GM12878 (cell line): Measurements from ENCODE around the gene IFI44L. TPM values are rescaled to one million over a fixed set of nuclear protein-coding genes. Genes with fewer than 3 reads are reported as not detected.

ENCODE experiments used
- ASH2L ChIP-seq: fragments of 300-600, 200-600 bp; sonication (generic); IDR thresholded peaks from 2 replicates; pipeline ENCODE4 v1.6.1; 2017; ENCODE audit warnings: low read depth, mild to moderate bottlenecking, borderline replicate concordance
- CREB1 ChIP-seq: IDR thresholded peaks from 2 replicates; pipeline ENCODE4 v1.6.1; 2012; ENCODE audit warnings: low read depth, mild to moderate bottlenecking, inconsistent platforms
- CREM ChIP-seq: IDR thresholded peaks from 2 replicates; pipeline ENCODE4 v1.6.1; 2014; ENCODE audit warnings: antibody characterized with exemption, low read depth
- EED ChIP-seq: sonication (generic); IDR thresholded peaks from 2 replicates; pipeline ENCODE4 v1.6.1; 2016; ENCODE audit warnings: antibody characterized with exemption, low read depth
- EZH2 ChIP-seq: IDR thresholded peaks from 2 replicates; pipeline ENCODE4 v1.6.1; 2012; ENCODE audit warnings: low read depth, mild to moderate bottlenecking, control low read depth, inconsistent platforms, low read length, borderline replicate concordance; ENCODE audit not compliant: control insufficient read depth
- IKZF1 ChIP-seq: fragments of 450-650 bp; conservative IDR thresholded peaks from 2 replicates; pipeline ENCODE4 v1.6.1; 2017; ENCODE audit warnings: antibody characterized with exemption, mild to moderate bottlenecking
- IRF4 ChIP-seq: IDR thresholded peaks from 2 replicates; pipeline ENCODE4 v1.6.1; 2011; ENCODE audit warnings: low read depth, low read length
- JUND ChIP-seq: IDR thresholded peaks from 2 replicates; pipeline ENCODE4 v1.6.1; 2012; ENCODE audit warnings: low read depth, mild to moderate bottlenecking, low read length, improper control_type of control experiment, moderate library complexity
- KDM1A ChIP-seq: fragments of 200-600 bp; sonication (generic); IDR thresholded peaks from 2 replicates; pipeline ENCODE4 v1.6.1; 2016; ENCODE audit warnings: borderline replicate concordance
- KLF5 ChIP-seq: fragments of 450-650 bp; IDR thresholded peaks from 2 replicates; pipeline ENCODE4 v1.6.1; 2014; ENCODE audit warnings: mild to moderate bottlenecking; ENCODE audit not compliant: partially characterized antibody
- NFIC ChIP-seq: IDR thresholded peaks from 2 replicates; pipeline ENCODE4 v1.6.1; 2012; ENCODE audit warnings: low read depth, mild to moderate bottlenecking, inconsistent platforms, low read length, moderate library complexity
- PAX5 ChIP-seq: IDR thresholded peaks from 2 replicates; pipeline ENCODE4 v1.6.1; 2011; ENCODE audit warnings: low read depth, low read length, borderline replicate concordance
- RUNX3 ChIP-seq: IDR thresholded peaks from 2 replicates; pipeline ENCODE4 v1.6.1; 2012; ENCODE audit warnings: low read length, inconsistent platforms
- SPI1 ChIP-seq: IDR thresholded peaks from 2 replicates; pipeline ENCODE4 v1.6.1; 2011; ENCODE audit warnings: low read depth, mild to moderate bottlenecking, low read length, moderate library complexity, borderline replicate concordance; ENCODE audit not compliant: insufficient read depth
- SREBF2 ChIP-seq: IDR thresholded peaks from 2 replicates; pipeline ENCODE4 v1.6.1; 2012; ENCODE audit warnings: mild to moderate bottlenecking, low read length
- polyA plus RNA-seq, 11 experiments: library from polyadenylated mRNA; depleted of rRNA in 4 of 11; unstranded in 6 of 11; stranded (reverse) in 5 of 11; fragments of >200 nt; fragmentation: Nextera tagmentation in 4 of 11; fragmentation: Illumina TruSeq in 1 of 11; extraction: Ambion mirVana in 4 of 11; extraction: Trizol in 1 of 11; gene quantifications; 1 replicate in 1 of 11; 2 replicates in 10 of 11; pipeline versions ENCODE4 v1.2.1 to v1.2.3, GENCODE V29; 2011 to 2016; ENCODE audit warnings: inconsistent platforms in 2 of 11, missing spikeins in 2 of 11, low read depth in 1 of 11
- total RNA-seq, 4 experiments: library from RNA; depleted of rRNA in 3 of 4; stranded (reverse); fragments of >200 nt in 3 of 4; fragmentation: Illumina TruSeq in 1 of 4; extraction: Trizol in 1 of 4; gene quantifications; 2 replicates each; pipeline versions ENCODE4 v1.2.1 to v1.2.3, GENCODE V29; 2013 to 2021
- TF ChIP-seq, protein P1 (sequence below): fragments of 450-650 bp; IDR thresholded peaks from 2 replicates; pipeline ENCODE4 v1.6.1; 2017; ENCODE audit warnings: mild to moderate bottlenecking
- TF ChIP-seq, protein P2 (sequence below): fragments of 450-650 bp; IDR thresholded peaks from 2 replicates; pipeline ENCODE4 v1.6.1; 2018; ENCODE audit warnings: borderline replicate concordance, mild to moderate bottlenecking; ENCODE audit not compliant: partially characterized antibody
- TF ChIP-seq, protein P3 (sequence below): IDR thresholded peaks from 2 replicates; pipeline ENCODE4 v1.6.1; 2012; ENCODE audit warnings: low read length, inconsistent platforms
- TF ChIP-seq, protein P4 (sequence below): fragments of 450-650 bp; IDR thresholded peaks from 2 replicates; pipeline ENCODE4 v1.6.1; 2016; ENCODE audit warnings: mild to moderate bottlenecking, moderate library complexity, borderline replicate concordance
- TF ChIP-seq, protein P5 (sequence below): fragments of 450-650 bp; conservative IDR thresholded peaks from 2 replicates; pipeline ENCODE4 v1.6.1; 2017; ENCODE audit warnings: mild to moderate bottlenecking, moderate library complexity

IFI44L gene
- total and polyA plus RNA-seq, 10 of the 15 experiments (the other 5 are each of a cell fraction or from before 2014, with no cell fraction given) = 58.0 to 371 (median 173) TPM

DNA sequence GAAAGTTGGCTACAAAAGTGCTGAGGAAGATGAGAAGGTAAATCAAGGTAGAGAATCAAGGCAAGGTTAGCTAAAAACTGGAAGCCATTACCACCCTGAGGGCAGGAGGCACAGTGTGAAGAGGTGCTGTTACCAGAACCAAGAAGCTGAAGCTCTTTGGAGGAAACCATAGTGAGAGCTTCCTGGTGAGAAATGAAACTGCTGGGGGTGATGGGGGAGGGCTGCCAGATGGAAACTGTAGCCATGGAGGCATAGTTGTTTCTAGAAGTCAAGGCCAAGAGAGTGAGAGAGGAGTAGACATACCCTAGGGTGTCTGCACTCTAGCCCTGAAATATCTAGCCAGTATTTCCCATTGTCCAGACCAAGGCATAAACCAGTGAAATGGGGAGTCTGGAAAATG is 58.1 kb downstream of the IFI44L start (continued):
- TF ChIP-seq SPI1 (no peak), NFIC (peak; percentile 19; the same call in 1 of the 2 replicates), SREBF2 (no peak), JUND (no peak), PAX5 (no peak), ASH2L (no peak), CREM (no peak), IKZF1 (0 out of 2 replicates have a peak, but pooled peaks have one; percentile 15), RUNX3 (no peak), KDM1A (no peak), IRF4 (0 out of 2 replicates have a peak, but pooled peaks have one; percentile 30), EED (no peak), CREB1 (no peak), KLF5 (no peak), EZH2 (no peak)
- TF ChIP-seq, protein P1, sequence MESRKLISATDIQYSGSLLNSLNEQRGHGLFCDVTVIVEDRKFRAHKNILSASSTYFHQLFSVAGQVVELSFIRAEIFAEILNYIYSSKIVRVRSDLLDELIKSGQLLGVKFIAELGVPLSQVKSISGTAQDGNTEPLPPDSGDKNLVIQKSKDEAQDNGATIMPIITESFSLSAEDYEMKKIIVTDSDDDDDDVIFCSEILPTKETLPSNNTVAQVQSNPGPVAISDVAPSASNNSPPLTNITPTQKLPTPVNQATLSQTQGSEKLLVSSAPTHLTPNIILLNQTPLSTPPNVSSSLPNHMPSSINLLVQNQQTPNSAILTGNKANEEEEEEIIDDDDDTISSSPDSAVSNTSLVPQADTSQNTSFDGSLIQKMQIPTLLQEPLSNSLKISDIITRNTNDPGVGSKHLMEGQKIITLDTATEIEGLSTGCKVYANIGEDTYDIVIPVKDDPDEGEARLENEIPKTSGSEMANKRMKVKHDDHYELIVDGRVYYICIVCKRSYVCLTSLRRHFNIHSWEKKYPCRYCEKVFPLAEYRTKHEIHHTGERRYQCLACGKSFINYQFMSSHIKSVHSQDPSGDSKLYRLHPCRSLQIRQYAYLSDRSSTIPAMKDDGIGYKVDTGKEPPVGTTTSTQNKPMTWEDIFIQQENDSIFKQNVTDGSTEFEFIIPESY = no peak
- TF ChIP-seq, protein P2, sequence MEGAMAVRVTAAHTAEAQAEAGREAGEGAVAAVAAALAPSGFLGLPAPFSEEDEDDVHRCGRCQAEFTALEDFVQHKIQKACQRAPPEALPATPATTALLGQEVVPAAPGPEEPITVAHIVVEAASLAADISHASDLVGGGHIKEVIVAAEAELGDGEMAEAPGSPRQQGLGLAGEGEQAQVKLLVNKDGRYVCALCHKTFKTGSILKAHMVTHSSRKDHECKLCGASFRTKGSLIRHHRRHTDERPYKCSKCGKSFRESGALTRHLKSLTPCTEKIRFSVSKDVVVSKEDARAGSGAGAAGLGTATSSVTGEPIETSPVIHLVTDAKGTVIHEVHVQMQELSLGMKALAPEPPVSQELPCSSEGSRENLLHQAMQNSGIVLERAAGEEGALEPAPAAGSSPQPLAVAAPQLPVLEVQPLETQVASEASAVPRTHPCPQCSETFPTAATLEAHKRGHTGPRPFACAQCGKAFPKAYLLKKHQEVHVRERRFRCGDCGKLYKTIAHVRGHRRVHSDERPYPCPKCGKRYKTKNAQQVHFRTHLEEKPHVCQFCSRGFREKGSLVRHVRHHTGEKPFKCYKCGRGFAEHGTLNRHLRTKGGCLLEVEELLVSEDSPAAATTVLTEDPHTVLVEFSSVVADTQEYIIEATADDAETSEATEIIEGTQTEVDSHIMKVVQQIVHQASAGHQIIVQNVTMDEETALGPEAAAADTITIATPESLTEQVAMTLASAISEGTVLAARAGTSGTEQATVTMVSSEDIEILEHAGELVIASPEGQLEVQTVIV = no peak
- TF ChIP-seq, protein P3, sequence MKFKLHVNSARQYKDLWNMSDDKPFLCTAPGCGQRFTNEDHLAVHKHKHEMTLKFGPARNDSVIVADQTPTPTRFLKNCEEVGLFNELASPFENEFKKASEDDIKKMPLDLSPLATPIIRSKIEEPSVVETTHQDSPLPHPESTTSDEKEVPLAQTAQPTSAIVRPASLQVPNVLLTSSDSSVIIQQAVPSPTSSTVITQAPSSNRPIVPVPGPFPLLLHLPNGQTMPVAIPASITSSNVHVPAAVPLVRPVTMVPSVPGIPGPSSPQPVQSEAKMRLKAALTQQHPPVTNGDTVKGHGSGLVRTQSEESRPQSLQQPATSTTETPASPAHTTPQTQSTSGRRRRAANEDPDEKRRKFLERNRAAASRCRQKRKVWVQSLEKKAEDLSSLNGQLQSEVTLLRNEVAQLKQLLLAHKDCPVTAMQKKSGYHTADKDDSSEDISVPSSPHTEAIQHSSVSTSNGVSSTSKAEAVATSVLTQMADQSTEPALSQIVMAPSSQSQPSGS = no peak
- TF ChIP-seq, protein P4, sequence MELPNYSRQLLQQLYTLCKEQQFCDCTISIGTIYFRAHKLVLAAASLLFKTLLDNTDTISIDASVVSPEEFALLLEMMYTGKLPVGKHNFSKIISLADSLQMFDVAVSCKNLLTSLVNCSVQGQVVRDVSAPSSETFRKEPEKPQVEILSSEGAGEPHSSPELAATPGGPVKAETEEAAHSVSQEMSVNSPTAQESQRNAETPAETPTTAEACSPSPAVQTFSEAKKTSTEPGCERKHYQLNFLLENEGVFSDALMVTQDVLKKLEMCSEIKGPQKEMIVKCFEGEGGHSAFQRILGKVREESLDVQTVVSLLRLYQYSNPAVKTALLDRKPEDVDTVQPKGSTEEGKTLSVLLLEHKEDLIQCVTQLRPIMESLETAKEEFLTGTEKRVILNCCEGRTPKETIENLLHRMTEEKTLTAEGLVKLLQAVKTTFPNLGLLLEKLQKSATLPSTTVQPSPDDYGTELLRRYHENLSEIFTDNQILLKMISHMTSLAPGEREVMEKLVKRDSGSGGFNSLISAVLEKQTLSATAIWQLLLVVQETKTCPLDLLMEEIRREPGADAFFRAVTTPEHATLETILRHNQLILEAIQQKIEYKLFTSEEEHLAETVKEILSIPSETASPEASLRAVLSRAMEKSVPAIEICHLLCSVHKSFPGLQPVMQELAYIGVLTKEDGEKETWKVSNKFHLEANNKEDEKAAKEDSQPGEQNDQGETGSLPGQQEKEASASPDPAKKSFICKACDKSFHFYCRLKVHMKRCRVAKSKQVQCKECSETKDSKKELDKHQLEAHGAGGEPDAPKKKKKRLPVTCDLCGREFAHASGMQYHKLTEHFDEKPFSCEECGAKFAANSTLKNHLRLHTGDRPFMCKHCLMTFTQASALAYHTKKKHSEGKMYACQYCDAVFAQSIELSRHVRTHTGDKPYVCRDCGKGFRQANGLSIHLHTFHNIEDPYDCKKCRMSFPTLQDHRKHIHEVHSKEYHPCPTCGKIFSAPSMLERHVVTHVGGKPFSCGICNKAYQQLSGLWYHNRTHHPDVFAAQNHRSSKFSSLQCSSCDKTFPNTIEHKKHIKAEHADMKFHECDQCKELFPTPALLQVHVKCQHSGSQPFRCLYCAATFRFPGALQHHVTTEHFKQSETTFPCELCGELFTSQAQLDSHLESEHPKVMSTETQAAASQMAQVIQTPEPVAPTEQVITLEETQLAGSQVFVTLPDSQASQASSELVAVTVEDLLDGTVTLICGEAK = no peak
- TF ChIP-seq, protein P5, sequence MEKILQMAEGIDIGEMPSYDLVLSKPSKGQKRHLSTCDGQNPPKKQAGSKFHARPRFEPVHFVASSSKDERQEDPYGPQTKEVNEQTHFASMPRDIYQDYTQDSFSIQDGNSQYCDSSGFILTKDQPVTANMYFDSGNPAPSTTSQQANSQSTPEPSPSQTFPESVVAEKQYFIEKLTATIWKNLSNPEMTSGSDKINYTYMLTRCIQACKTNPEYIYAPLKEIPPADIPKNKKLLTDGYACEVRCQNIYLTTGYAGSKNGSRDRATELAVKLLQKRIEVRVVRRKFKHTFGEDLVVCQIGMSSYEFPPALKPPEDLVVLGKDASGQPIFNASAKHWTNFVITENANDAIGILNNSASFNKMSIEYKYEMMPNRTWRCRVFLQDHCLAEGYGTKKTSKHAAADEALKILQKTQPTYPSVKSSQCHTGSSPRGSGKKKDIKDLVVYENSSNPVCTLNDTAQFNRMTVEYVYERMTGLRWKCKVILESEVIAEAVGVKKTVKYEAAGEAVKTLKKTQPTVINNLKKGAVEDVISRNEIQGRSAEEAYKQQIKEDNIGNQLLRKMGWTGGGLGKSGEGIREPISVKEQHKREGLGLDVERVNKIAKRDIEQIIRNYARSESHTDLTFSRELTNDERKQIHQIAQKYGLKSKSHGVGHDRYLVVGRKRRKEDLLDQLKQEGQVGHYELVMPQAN = no peak
